GM18909 (cell line): Measurements from ENCODE around the gene MCM9.

Experiments
- ATAC-seq: cut with Tn5 transposase; IDR thresholded peaks from one replicate; pipeline ENCODE4 v1.9.1; 2021; ENCODE audit warnings: mild to moderate bottlenecking; ENCODE audit not compliant: unreplicated experiment, poor library complexity

The MCM9 gene

DNA sequence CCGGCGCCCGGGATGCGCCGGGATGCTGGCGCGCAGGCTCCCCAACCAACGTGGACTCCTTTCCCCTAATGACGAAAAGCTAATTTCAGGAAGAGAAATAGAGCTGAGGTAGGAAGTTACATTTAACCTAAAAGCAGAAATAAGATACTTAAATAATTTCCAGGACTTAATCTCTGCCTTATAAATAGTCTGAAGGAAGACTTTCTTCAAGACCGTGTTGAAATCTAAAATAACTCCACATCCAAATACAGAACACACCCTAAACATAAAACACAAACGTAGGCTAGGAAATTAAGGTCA, 39.7 kb downstream of the MCM9 start:
- ATAC-seq, result no peak

GRCh38 chr6:118894425-118895260, 40.3 kb downstream of the MCM9 start:
- peak; percentile 36 for ATAC-seq

- ATAC-seq, result peak; percentile 76
Observed at GRCh38 chr6:118893807-118894424, 41.0 kb downstream of the MCM9 start, which contains the start of gene ASF1A. ASF1A (plus strand) TSS chr6:118894152; CDS start chr6:118894414, 262 bp downstream.

DNA sequence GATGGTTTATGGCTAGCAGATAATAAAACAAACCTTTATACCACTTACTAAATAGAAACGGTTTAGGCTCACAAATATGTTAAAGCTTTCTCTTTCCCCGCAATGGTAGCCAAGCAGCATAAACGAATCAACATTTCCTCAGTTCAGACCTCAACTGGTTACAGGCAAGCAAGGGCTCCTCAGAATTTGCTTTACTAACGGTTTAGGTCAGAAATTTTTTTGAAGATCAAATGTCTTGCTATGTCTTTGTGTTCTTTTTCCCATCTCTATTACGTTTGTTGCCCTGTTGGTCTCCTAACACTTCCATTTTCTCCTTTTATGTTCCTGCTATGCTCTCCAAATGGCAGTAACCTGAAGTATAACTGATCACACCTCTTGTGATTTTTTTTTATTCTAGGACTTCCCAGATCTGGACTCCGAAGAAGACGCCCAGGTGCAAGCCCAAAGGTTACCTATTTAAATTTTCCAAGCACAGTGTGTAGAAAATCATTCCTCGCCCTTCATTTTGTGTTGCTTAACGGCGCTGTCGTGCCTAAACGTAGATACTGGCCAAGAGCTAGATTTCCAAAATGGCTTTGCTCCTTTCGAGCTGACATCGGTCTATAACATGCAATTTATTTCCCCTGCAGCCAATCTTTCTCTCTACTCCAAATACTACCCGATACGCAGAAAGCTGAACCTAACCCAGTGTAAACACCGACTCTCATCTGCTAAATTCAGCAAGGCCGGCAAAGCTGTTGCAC, 41.7 kb downstream of the MCM9 start:
- ATAC-seq, result peak; percentile 21

DNA sequence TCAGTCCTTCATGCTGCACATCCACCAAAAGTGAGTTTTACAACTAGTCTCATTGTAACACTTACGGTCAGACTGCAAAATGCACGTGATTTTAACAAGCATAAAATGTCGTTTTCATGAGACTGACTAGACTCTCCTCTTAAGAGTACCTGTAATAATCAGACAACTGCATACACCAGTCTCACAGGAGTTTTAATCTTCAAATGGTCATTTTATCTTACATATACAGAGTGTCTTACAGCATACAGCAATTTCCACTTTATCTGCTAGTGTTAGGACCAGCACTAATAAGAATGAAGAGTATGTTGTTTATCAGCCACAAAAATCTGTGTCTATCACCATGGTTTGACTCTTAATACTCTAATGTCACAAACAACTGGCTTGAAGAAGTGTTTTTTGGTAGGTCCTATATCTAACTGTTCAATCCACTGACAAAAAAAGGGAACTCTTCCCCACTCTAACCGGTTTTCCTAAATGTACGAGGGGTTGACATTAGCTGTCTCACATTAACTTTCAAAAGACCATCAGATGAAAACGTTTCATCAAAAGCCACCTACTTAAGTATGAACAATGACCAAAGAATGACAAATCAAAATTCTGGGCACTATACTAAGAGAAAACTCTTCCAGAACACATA, 42.5 kb downstream of the MCM9 start:
- no peak for ATAC-seq

DNA sequence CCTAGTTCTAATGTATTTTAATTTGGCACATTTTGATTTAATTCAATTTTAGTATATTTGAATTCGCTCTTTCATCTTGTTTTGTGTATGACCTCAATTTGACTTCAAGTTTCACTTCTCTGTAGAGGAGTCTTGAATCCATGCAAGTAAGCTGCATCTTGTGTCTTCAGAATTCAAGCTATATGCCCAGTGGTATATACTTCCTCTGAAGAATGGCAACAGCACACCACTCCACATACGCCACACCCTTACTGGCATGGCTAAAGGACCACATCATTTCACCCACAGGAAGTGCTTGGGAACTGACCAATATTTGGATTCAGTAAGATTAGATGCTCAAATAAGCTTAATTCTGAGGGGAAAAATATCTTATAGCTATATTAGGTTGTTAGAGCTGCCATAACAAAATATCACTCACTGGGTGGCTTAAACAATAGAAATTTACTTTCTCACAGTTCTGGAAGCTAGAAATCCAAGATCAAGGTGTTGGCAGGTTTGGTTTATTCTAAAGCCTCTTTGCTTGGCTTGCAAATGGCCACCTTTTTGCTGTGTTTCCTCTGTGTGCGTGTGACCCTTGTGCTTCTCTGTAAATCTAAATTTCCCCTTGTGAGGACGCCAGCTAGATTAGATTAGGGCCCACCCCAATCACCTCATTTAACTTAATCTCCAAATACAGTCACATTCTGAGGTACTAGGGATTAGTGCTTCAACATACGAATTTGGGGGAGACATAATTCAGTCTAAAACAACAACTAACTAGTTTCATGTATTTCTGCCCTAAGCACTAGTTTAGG, 43.8 kb downstream of the MCM9 start:
- no peak for ATAC-seq

- no peak for ATAC-seq
Observed at GRCh38 chr6:118889163-118889562, 45.8 kb downstream of the MCM9 start.

DNA sequence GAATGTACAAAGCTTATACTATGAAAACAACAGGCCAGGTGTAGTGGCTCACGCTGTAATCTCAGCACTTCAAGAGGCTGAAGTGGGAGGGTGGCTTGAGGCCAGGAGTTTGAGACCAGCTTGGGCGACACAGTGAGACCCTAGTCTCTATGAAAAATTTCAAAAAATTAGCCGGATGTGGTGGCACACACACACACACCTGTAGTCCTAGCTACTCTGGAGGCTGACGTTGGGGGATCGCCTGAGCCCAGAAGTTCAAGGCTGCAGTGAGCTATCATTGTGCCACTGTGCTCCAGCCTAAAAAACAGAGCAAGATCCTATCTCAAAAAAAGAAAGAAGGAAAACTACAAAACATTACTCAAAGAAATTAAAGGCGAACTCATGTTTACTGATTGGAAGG, 48.3 kb downstream of the MCM9 start:
- no peak for ATAC-seq

- ATAC-seq, result no peak
Observed at GRCh38 chr6:118882314-118882905, 52.5 kb downstream of the MCM9 start.

DNA sequence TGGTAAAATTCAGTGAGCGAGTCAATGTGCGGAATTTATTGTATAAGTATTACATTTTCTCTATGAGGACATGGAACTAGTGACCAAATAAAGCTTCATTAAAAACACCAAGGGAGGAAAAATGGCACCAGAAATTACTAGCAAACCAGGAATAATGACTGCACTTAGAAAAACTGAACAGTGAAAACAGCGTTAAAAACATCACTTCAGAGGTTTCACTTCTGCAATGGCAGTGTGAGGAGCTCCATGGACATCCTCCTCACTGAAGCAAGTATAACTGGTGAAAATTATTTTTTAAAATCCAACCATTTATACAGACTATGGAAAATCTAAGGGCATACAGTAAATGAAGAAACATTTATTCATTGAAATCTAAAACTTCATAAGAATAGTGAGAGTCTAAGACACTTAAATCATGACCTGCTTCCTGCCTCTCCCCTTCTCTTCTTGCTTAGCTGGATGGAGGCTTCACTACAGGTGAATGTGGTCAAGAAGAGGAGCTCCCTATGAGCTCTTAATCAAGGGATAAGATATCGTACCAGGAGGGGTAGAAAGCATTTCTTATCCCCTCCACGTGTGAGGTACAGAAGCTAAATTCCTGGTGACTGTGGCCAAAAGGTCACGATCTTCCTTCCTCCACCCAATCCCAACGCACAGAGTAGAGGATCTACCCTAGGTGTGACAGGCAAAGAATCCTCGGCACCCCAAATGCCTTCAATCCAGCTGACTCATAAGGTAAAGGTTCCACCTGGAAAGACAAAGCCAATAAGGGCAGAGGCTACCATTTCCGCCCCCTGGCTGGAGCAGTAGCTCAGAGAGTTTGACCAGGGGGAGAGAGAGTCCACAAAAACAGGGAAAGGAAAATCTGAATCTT, 53.3 kb downstream of the MCM9 start:
- ATAC-seq, result peak; percentile 93

- no peak for ATAC-seq
Observed at GRCh38 chr6:118877806-118878205, 57.2 kb downstream of the MCM9 start.

DNA sequence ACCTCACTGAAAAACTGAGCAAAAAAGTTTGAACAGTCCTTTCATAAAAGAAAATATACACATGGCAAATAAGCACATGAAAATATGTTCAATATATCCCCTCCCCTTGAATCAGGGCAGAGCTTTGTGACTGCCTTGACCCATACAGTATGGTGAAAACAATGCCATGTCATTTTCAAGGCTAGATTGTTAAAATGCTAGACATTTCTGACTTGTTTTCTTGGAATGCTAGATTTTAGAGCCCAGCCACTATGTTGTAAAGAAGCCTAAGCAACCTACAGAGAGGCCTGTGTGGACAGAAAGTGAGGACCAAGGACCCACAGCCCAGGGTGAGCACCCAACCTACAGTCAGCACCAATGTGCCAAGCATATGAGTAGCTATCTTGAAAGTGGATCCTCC, 58.1 kb downstream of the MCM9 start:
- no peak for ATAC-seq

- no peak for ATAC-seq
Observed at GRCh38 chr6:118876198-118876597, 58.8 kb downstream of the MCM9 start.

DNA sequence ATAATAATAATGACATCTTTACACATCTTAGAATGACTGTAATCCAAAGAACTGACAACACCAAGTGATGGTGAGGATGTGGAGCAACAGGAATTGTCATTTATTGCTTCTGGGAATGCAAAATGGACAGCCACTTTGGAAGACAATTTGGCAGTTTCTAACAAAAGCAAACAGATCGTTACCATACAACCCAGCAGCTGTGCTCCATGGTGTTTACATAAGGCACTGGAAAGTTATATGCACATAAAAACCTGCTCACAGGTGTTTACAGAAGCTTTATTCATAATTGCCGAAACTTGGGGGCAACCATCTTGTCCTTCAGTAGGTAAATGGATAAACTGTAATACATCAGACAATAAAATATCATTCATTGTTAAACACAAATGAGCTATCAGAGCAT, 59.3 kb downstream of the MCM9 start:
- ATAC-seq, result no peak

DNA sequence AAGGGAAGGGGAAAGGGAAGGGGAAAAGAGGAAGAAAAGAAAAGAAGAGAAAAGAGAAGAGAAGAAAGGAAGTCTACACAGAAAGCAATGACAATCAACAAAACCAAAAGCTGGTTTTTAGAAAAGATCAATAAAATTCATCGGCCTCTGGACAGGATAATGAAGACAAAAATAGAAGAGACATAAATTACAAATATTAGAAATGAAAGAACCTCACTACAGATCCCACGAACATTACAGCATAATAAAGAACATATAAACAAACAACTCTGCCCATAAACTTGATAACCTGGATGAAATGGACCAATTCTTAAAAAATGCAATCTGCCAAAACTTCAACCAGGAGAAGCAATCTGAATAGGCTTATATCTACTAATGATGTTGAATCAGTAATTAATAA, 61.7 kb downstream of the MCM9 start:
- ATAC-seq, result no peak

- ATAC-seq, result no peak
Observed at GRCh38 chr6:118872726-118873125, 62.2 kb downstream of the MCM9 start.

DNA sequence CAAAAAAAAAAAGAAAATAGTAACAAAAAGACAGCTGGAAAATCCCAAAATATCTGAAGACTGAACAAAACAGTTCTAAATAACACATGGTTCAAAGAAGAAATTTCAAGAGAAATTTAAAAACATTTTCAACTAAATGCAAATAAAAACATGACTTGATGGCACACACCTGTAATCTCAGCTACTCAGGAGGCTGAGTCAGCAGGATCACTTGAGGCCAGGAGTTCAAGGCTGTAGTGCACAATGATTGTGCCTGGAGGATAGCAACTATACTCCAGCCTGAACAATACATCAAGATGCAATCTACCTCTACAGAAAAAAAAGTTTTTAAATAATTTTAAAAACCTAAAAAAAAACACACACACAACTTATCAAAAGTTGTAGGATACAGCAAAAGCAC, 62.6 kb downstream of the MCM9 start:
- ATAC-seq, result no peak

DNA sequence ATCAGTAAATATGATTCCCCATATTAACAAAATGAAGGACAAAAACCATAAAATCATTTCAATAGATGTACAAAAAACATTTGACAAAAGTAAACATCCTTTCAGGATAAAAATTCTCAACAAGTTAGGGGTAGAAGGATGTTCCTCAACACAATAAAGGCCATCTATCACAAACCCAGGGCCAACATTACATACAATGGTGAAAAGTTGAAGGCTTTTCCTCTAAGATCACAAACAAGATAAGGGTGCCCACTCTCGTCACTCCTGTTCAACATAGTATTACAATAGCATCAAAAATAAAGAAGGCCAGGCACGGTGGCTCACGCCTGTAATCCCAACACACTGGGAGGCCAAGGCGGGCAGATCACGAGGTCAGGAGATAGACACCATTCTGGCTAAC, 63.6 kb downstream of the MCM9 start:
- ATAC-seq, result no peak
